WI38 (cell line): ENCODE data around the gene NRXN2.

Experiments used
- H3K4me3 ChIP-seq: 2 replicates; pipeline ENCODE4 v1.5.1; 2011; ENCODE audit warnings: low read depth, mild to moderate bottlenecking, control low read depth, low read length
- CTCF ChIP-seq: IDR thresholded peaks from 2 replicates; pipeline ENCODE4 v1.5.1; 2012; ENCODE audit warnings: low read depth, mild to moderate bottlenecking, control low read depth, low read length

NRXN2 gene

GRCh38 chr11:64643920-64644646 is 78.9 kb downstream of the NRXN2 start:
- TF ChIP-seq CTCF, result no peak
- no peak overlapping the region for H3K4me3 ChIP-seq

- H3K4me3 ChIP-seq, result no peak overlapping the region
- no peak for TF ChIP-seq CTCF
These were observed 79.6 kb downstream of the NRXN2 start for GRCh38 chr11:64643256-64643881.

GRCh38 chr11:64642871-64643255 is 80.1 kb downstream of the NRXN2 start:
- no peak for TF ChIP-seq CTCF
- H3K4me3 ChIP-seq, result no peak overlapping the region

GRCh38 chr11:64642418-64642735 is 80.6 kb downstream of the NRXN2 start:
- no peak overlapping the region for H3K4me3 ChIP-seq
- TF ChIP-seq CTCF, result no peak

- no peak overlapping the region for H3K4me3 ChIP-seq
These were observed 81.2 kb downstream of the NRXN2 start for GRCh38 chr11:64641596-64642417.

GRCh38 chr11:64639885-64640284 is 83.1 kb downstream of the NRXN2 start:
- H3K4me3 ChIP-seq, result no peak overlapping the region
- no peak for TF ChIP-seq CTCF

More at GRCh38 chr11:64641596-64642417, 81.2 kb downstream of the NRXN2 start:
- TF ChIP-seq CTCF, result no peak

GRCh38 chr11:64638829-64639228 is 84.2 kb downstream of the NRXN2 start:
- H3K4me3 ChIP-seq, result no peak overlapping the region
- TF ChIP-seq CTCF, result no peak
